ENCODE data around the gene TEX53. TPM values are rescaled to one million over a fixed set of nuclear protein-coding genes. Genes with fewer than 3 reads are reported as not detected.

The TEX53 gene
- polyA plus RNA-seq, 1 of the 3 experiments (the other 2 are of a cell fraction) = not detected

GRCh38 chr9:114607671-114608524, 49.7 kb downstream of the TEX53 start:
- POLR2A ChIA-PET = no interaction called here

More at GRCh38 chr9:114607671-114608524, 49.7 kb downstream of the TEX53 start:
- Histone ChIP-seq H3K27ac (ENCODE audit: low read depth in 2 of 2, low read length in 1 of 2) (no peak overlapping the region), H3K4me1 (ENCODE audit: control insufficient read depth in 1 of 2, insufficient read depth in 2 of 2, low read depth in 1 of 2, low read length in 1 of 2) (peaks cover 4 to 13% of the 10 kb centered on the region in 2 experiments; a peak in 1 of 4 replicates), H3K9me2 (no peaks in the 10 kb centered on the region), H2AFZ (ENCODE audit: low read depth) (no peak overlapping the region), H3K27me3 (ENCODE audit: insufficient read depth) (no peaks in the 10 kb centered on the region), H3F3A (replicated peaks; ENCODE audit: insufficient read depth) (no peaks in the 10 kb centered on the region), H3K9ac (no peak overlapping the region), H3K9me3 (no peaks in the 10 kb centered on the region), H3K4me2 (no peak overlapping the region), H3K79me2 (ENCODE audit: insufficient read depth) (no peaks in the 10 kb centered on the region), H3K36me3 (replicated peaks in 1 of 2; ENCODE audit: control insufficient read depth in 1 of 2, insufficient read depth in 2 of 2, low read length in 1 of 2) (no peaks in the 10 kb centered on the region), H4K20me1 (ENCODE audit: insufficient read depth) (no peaks in the 10 kb centered on the region), H3K4me3 (ENCODE audit: low read depth in 2 of 2, low read length in 1 of 2) (no peak overlapping the region)
- CTCF ChIA-PET = interaction anchor here (1.2 kb wide), 1 partner anchor 407 kb away, joined by 3 read pairs; no protein-coding TSS in a partner anchor
- no peak for TF ChIP-seq RAD21 (IDR thresholded peaks at IDR 0.05; ENCODE audit: low read length)
- TF ChIP-seq POLR2AphosphoS5 (IDR thresholded peaks at IDR 0.05; ENCODE audit: low read depth, low read length) = no peak
- TF ChIP-seq TAF1 (IDR thresholded peaks at IDR 0.05; ENCODE audit: borderline replicate concordance, low read depth, low read length) = no peak
- no peak for TF ChIP-seq GATA2 (CRISPR knock-in tag; IDR thresholded peaks at IDR 0.05)
- no peak for TF ChIP-seq NRF1 (IDR thresholded peaks at IDR 0.05; ENCODE audit: low read depth, low read length)
- no peak for TF ChIP-seq IRF3 (IDR thresholded peaks at IDR 0.05; ENCODE audit: low read depth, low read length)
- no peak for TF ChIP-seq EP300 (IDR thresholded peaks at IDR 0.05; ENCODE audit: borderline replicate concordance in 1 of 2, low read depth in 1 of 2, low read length in 1 of 2)
- TF ChIP-seq CTCF (IDR thresholded peaks at IDR 0.05) = no peak
- no peak for TF ChIP-seq NFIC (IDR thresholded peaks at IDR 0.05; ENCODE audit: borderline replicate concordance)
- TF ChIP-seq GABPA (IDR thresholded peaks at IDR 0.05; ENCODE audit: low read depth) = no peak
- TF ChIP-seq YY1 (IDR thresholded peaks at IDR 0.05; ENCODE audit: low read depth) = no peak
- no peak for TF ChIP-seq ELF1 (IDR thresholded peaks at IDR 0.05)
- no peak for TF ChIP-seq SIN3A (IDR thresholded peaks at IDR 0.05; ENCODE audit: borderline replicate concordance, low read depth, low read length)
- no peak for TF ChIP-seq FOSL2 (IDR thresholded peaks at IDR 0.05; ENCODE audit: borderline replicate concordance, low read depth)
- TF ChIP-seq RFX5 (IDR thresholded peaks at IDR 0.05; ENCODE audit: low read length) = no peak
- no peak for DNase-seq
- WGBS (ENCODE audit: low lambda C conversion rate) = 87% methylated on average over 6 of the region's 6 CpGs
